ENCODE results near the gene TCF7.

Gene TCF7

DNA sequence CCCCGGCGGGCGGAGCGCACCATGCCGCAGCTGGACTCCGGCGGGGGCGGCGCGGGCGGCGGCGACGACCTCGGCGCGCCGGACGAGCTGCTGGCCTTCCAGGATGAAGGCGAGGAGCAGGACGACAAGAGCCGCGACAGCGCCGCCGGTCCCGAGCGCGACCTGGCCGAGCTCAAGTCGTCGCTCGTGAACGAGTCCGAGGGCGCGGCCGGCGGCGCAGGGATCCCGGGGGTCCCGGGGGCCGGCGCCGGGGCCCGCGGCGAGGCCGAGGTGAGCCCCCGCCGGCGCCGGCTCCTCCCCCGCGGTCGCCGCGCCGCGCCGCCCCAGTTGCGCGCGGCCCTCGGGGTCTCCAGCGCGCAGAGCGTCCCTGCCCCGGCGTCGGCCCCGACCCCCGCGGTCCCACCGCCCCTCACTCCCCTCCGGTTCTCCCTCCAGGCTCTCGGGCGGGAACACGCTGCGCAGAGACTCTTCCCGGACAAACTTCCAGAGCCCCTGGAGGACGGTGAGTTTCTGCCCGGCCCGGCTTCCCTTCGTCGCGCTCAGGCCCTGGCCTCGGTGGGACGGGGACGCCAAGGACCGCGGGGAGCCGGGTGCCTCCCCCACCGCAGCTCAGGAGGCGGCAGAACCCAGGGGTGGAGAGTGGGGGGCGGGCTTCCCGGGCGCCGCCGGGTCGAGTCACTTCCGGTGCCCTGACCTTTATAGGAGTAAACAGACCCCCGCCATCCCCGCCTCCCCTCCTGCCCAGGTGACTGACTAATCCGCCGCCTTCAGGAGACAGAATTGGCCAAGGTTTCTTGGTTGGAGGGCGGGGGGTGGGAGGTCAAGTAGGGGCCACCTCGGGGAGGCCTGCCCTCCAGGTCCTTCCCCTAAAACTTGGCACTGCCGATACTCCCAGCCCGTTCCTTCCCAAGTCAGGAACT, 665 bp downstream of the TCF7 start:
- TF ChIP-seq, protein P1, sequence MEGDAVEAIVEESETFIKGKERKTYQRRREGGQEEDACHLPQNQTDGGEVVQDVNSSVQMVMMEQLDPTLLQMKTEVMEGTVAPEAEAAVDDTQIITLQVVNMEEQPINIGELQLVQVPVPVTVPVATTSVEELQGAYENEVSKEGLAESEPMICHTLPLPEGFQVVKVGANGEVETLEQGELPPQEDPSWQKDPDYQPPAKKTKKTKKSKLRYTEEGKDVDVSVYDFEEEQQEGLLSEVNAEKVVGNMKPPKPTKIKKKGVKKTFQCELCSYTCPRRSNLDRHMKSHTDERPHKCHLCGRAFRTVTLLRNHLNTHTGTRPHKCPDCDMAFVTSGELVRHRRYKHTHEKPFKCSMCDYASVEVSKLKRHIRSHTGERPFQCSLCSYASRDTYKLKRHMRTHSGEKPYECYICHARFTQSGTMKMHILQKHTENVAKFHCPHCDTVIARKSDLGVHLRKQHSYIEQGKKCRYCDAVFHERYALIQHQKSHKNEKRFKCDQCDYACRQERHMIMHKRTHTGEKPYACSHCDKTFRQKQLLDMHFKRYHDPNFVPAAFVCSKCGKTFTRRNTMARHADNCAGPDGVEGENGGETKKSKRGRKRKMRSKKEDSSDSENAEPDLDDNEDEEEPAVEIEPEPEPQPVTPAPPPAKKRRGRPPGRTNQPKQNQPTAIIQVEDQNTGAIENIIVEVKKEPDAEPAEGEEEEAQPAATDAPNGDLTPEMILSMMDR (IDR thresholded peaks at IDR 0.05; ENCODE audit: control insufficient read depth, extremely low read depth, insufficient read depth): no peak
- no peak overlapping the region for H3K4me3 ChIP-seq (ENCODE audit: low read depth, low read length)
- no peak for DNase-seq (ENCODE audit: low read depth)

DNA sequence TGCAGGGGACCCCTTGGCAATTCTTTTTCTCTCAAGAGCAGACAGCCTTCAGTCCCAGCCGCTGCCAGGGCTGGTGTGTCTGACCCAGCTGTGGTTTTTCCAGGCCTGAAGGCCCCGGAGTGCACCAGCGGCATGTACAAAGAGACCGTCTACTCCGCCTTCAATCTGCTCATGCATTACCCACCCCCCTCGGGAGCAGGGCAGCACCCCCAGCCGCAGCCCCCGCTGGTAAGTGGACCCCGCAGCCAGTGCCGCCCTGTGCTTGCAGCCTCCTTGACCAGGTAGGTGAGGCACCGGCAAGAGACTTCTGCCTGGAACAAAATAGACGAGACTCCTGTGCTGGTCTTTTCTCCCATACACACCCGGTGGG, 1.3 kb downstream of the TCF7 start:
- TF ChIP-seq, protein P1 (IDR thresholded peaks at IDR 0.05; ENCODE audit: control insufficient read depth, extremely low read depth, insufficient read depth): no peak
- no peak for DNase-seq (ENCODE audit: low read depth)
- H3K4me3 ChIP-seq (ENCODE audit: low read depth, low read length): no peak overlapping the region

DNA sequence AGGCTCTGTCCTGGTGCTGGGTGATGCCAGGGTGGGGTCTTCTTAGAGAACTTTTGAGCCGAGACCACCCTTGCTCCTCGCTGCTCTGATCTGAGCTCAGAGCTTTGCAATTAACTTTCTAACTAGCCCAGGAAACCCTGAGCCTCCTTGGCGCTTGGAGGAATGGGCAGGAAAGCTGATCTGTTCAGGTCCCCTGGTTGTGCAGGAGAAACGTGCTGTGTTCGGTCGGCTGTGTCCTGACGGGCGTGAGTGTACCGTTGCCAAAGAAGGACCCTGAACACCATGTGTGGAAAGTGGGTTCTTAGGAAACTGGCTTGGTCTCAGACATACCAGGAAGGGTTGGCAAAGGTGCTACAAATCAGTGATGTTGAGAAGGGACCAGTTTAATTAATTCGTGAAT, 1.8 kb downstream of the TCF7 start:
- no peak overlapping the region for H3K4me3 ChIP-seq (ENCODE audit: low read depth, low read length)
- DNase-seq (ENCODE audit: low read depth): no peak

DNA sequence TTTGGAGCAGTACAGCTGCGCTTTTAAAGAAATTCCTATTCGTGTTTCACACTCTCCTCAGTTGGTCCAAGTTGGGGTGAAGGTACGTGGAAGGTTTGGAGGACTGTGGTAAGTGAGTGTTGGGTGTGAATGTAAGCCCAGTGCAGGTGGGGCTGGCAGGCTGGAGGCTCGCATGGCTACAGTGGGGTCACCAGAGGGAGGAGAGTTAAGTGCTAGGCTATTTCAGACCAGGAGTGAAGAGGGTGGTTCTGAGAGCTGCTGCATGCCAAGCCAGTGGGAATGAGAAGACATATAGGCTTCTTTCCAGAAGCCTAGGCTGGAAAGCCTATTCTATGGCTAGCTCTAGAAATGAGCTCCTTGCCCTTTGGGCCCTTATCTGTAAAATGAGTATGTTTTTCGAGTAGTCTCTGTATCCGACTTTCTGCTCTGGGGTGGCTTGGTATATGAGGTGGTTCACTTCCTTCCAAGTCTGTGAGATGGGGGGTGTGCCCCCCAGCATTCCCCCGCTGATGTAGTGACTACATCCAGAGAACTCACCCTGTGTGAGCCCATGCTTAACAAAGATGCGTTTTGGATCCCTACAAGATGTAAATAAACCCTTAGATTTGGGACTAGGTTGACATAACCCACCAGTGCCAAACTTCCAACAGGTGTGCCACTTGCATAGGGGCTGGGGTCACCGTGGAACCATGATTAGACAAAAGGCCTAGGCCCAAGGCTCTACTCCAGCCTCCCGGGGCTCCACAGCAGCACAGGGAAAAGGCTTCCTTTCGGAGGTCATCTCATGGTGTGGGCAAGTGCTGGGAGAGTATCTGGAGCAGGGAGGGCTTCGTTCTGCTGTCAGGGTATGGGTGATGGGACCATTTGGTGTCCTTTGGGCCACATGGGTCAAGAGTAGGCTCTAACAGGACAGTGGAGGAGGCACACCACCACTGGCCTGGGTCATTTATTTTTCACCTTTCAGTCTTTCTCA, 2.6 kb downstream of the TCF7 start:
- no peak overlapping the region for H3K4me3 ChIP-seq (ENCODE audit: low read depth, low read length)
- TF ChIP-seq, protein P1 (IDR thresholded peaks at IDR 0.05; ENCODE audit: control insufficient read depth, extremely low read depth, insufficient read depth): no peak
- no peak for DNase-seq (ENCODE audit: low read depth)

More for the DNA sequence above, 1.8 kb downstream of the TCF7 start:
- TF ChIP-seq, protein P1 (IDR thresholded peaks at IDR 0.05; ENCODE audit: control insufficient read depth, extremely low read depth, insufficient read depth): no peak

DNA sequence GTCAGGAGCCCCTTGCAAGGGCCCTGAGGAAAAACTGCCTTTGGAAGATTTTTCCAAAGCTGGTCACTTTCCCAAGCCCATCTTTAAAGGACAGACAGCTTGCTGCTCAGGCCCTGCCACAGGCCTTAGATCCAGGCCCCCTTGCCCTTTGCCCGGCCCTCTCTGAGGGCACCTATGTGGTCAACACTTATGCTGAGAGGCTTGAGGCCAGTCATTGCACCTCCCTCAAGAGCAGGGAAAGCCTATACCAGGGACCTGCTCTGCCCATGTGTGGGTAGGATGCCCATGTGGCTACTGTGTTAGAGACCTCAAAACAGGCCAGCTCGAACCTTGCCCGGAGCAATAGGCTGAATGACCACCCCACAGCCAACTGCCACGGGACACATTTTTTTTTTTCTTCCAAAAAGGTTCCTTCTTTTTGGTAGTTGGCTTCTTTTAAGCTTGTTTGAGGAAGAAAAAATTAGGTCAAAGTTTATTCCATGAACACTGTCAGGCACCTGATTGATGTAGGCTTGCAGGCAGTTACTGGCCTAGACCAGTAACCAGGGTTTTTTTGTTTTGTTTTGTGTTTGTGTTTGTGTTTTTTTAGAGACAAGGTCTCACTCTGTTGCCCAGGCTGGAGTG, 3.8 kb downstream of the TCF7 start:
- no peak for DNase-seq (ENCODE audit: low read depth)
- no peak overlapping the region for H3K4me3 ChIP-seq (ENCODE audit: low read depth, low read length)
- TF ChIP-seq, protein P1 (IDR thresholded peaks at IDR 0.05; ENCODE audit: control insufficient read depth, extremely low read depth, insufficient read depth): no peak

DNA sequence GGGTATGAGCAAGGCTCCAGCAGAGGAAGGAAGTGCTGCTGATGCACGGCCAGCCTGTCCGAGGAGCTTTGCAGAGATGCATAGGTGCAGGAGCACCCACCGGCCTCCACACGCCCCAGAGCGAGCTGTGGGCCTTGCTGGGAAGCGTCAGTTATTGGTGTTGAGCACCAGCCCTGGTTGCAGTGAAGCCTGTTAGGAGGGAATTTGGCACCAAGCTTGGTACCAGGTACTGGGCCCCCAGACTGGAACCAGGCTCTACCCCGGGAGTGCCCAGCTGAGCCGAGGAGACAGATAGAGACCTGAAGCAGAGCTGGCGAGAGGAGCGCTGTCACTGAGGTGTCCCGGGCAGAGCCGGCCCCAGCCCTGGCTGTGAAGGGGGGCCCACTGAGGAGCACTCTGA, 5.2 kb downstream of the TCF7 start:
- H3K4me3 ChIP-seq (ENCODE audit: low read depth, low read length): no peak overlapping the region
- no peak for DNase-seq (ENCODE audit: low read depth)
- TF ChIP-seq, protein P1 (IDR thresholded peaks at IDR 0.05; ENCODE audit: control insufficient read depth, extremely low read depth, insufficient read depth): no peak
